GM12878 (cell line): Measurements from ENCODE around the gene TMCC2.

Experiments
- CTCF ChIP-seq, 3 experiments: IDR thresholded peaks in 2 of 3; conservative IDR thresholded peaks in 1 of 3; 2 replicates each; pipeline ENCODE4 v1.5.1; 2011; ENCODE audit warnings: low read depth in 3 of 3, low read length in 3 of 3, mild to moderate bottlenecking in 3 of 3, control low read depth in 2 of 3, moderate library complexity in 2 of 3, inconsistent platforms in 1 of 3, mixed read lengths in 1 of 3; ENCODE audit not compliant: control insufficient read depth in 2 of 3, insufficient read depth in 1 of 3; ENCODE audit errors: extremely low read depth in 1 of 3
- PAX5 ChIP-seq: IDR thresholded peaks from 2 replicates; pipeline ENCODE4 v1.6.1; 2011; ENCODE audit warnings: low read depth, low read length, borderline replicate concordance
- PBX3 ChIP-seq: IDR thresholded peaks from 2 replicates; pipeline ENCODE4 v1.6.1; 2011; ENCODE audit warnings: mild to moderate bottlenecking, low read depth, low read length, moderate library complexity; ENCODE audit not compliant: insufficient replicate concordance
- POLR2A ChIP-seq: IDR thresholded peaks from 2 replicates; pipeline ENCODE4 v1.6.1; 2011; ENCODE audit warnings: low read depth, mild to moderate bottlenecking, low read length
- POLR2AphosphoS5 ChIP-seq: IDR thresholded peaks from 2 replicates; pipeline ENCODE4 v1.6.1; 2011; ENCODE audit warnings: mild to moderate bottlenecking, low read length, inconsistent platforms
- RCOR1 ChIP-seq: conservative IDR thresholded peaks from 2 replicates; pipeline ENCODE4 v1.6.1; 2012; ENCODE audit warnings: low read depth, low read length, improper control_type of control experiment
- SIN3A ChIP-seq: IDR thresholded peaks from 2 replicates; pipeline ENCODE4 v1.6.1; 2012; ENCODE audit warnings: low read depth, low read length, improper control_type of control experiment
- TAF1 ChIP-seq: IDR thresholded peaks from 2 replicates; pipeline ENCODE4 v1.6.1; 2011; ENCODE audit warnings: mild to moderate bottlenecking, low read depth, low read length, borderline replicate concordance
- ZNF217 ChIP-seq: fragments of 450-650 bp; IDR thresholded peaks from 2 replicates; pipeline ENCODE4 v1.6.1; 2017; ENCODE audit warnings: antibody characterized with exemption, mild to moderate bottlenecking

- no peak for TF ChIP-seq SIN3A
- TF ChIP-seq CTCF (IDR thresholded peaks at IDR 0.05 in 2 of 3, conservative IDR thresholded peaks at IDR 0.05 in 1 of 3; ENCODE audit: control insufficient read depth in 2 of 3, extremely low read depth in 1 of 3, insufficient read depth in 1 of 3, low read depth in 3 of 3, low read length in 3 of 3) = no peak
- no peak for TF ChIP-seq PAX5
- no peak for TF ChIP-seq POLR2A
- TF ChIP-seq RCOR1 = no peak
- no peak for TF ChIP-seq ZNF217
- TF ChIP-seq PBX3 = no peak
- no peak for TF ChIP-seq TAF1
- TF ChIP-seq POLR2AphosphoS5 = no peak
Observed at GRCh38 chr1:205239078-205239477, 11.3 kb downstream of the TMCC2 start.
